ENCODE data around the gene TAX1BP3. TPM values are rescaled to one million over a fixed set of nuclear protein-coding genes. Genes with fewer than 3 reads are reported as not detected.

The TAX1BP3 gene
- polyA plus RNA-seq, 1 of the 3 experiments (the other 2 are of a cell fraction) = 192 TPM

DNA sequence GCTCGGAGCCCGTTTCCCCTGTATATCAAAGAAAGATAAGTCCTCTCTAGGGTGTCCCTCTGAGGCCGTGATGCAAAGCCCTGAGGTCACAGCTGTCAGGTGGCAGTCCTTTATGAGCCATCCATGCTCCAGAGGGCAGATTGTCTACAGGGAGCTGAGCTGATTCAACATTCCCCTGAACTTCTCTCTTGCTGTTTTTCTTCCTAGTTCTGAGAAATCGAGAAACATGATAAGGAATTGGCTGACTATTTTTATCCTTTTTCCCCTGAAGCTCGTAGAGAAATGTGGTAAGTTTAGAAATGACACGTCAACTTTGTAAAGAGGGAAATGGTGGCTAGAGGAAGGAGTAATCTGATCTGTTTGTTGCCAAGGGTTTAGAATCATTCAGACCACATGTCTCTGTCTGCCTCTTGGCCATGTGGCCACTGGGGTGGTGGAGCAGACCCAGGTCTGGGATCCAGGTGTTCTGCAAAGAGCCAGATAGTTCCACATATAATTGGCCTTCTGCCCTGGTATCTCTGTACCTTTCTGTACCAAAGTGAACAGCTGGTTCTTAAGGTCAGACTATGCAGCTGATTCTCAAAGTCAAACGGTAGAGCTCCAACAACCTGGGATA, 28.3 kb downstream of the TAX1BP3 start:
- no peak for DNase-seq
- Histone ChIP-seq H3K4me3 (ENCODE audit: low read depth in 2 of 2, low read length in 1 of 2) (no peak overlapping the region), H3K27me3 (ENCODE audit: insufficient read depth) (no peaks in the 10 kb centered on the region), H3K4me2 (no peak overlapping the region), H4K20me1 (ENCODE audit: insufficient read depth) (no peaks in the 10 kb centered on the region), H3F3A (replicated peaks; ENCODE audit: insufficient read depth) (no peaks in the 10 kb centered on the region), H3K27ac (ENCODE audit: low read depth in 2 of 2, low read length in 1 of 2) (peak overlapping the region in 1 of 2 experiments; percentile 23; a peak in 1 of 4 replicates), H3K9ac (no peak overlapping the region), H3K36me3 (replicated peaks in 1 of 2; ENCODE audit: control insufficient read depth in 1 of 2, insufficient read depth in 2 of 2, low read length in 1 of 2) (no peaks in the 10 kb centered on the region), H3K9me3 (no peaks in the 10 kb centered on the region), H3K79me2 (ENCODE audit: insufficient read depth) (peaks cover 9% of the 10 kb centered on the region), H2AFZ (ENCODE audit: low read depth) (no peak overlapping the region), H3K9me2 (no peaks in the 10 kb centered on the region), H3K4me1 (ENCODE audit: control insufficient read depth in 1 of 2, insufficient read depth in 2 of 2, low read depth in 1 of 2, low read length in 1 of 2) (peaks cover 0 to 4% of the 10 kb centered on the region in 2 experiments; a peak in 1 of 4 replicates)
- TF ChIP-seq RXRA (IDR thresholded peaks at IDR 0.05; ENCODE audit: borderline replicate concordance, low read depth) (no peak), TCF12 (IDR thresholded peaks at IDR 0.05) (peak; percentile 32; the same call in 1 of the 2 replicates)
- POLR2A ChIA-PET = no interaction called here
- 67% methylated on average over 7 of the region's 7 CpGs for WGBS (ENCODE audit: low lambda C conversion rate)
- CTCF ChIA-PET = interaction anchor here (1.5 kb wide), 1 partner anchor 42 kb away, joined by 3 read pairs; no protein-coding TSS in a partner anchor

DNA sequence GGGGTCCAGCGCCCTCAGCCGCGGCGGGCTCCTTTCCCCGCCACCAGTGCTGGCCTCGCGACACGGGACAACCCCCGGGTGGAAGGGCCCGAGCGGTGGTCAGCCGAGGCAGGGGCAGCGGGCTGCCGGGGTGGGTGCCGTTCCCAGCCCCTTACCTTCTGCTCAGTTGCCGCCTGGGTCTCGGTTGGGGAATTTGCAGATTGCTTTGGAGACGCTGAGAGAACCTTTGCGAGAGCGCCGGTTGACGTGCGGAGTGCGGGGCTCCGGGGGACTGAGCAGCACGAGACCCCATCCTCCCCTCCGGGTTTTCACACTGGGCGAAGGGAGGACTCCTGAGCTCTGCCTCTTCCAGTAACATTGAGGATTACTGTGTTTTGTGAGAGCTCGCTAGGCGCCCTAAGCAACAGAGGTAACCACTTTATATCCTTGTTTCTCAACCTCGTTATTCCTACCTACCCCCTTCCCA, 31.4 kb downstream of the TAX1BP3 start:
- Histone ChIP-seq H3K27ac (ENCODE audit: low read depth in 2 of 2, low read length in 1 of 2) (peak overlapping the region in 1 of 2 experiments; percentile 97; a peak in 3 of 4 replicates), H3K4me1 (ENCODE audit: control insufficient read depth in 1 of 2, insufficient read depth in 2 of 2, low read depth in 1 of 2, low read length in 1 of 2) (peaks cover 0 to 4% of the 10 kb centered on the region in 2 experiments; a peak in 1 of 4 replicates), H3K4me2 (peak overlapping the region; percentile 95), H3K79me2 (ENCODE audit: insufficient read depth) (peaks cover 37% of the 10 kb centered on the region), H3K9me3 (no peaks in the 10 kb centered on the region), H2AFZ (ENCODE audit: low read depth) (peak overlapping the region; percentile 95; the same call in 1 of the 2 replicates), H3K9me2 (no peaks in the 10 kb centered on the region), H3K9ac (peak overlapping the region; percentile 94), H3F3A (replicated peaks; ENCODE audit: insufficient read depth) (no peaks in the 10 kb centered on the region), H3K27me3 (ENCODE audit: insufficient read depth) (no peaks in the 10 kb centered on the region), H3K4me3 (ENCODE audit: low read depth in 2 of 2, low read length in 1 of 2) (peak overlapping the region; percentile 83 to 94), H3K36me3 (replicated peaks in 1 of 2; ENCODE audit: control insufficient read depth in 1 of 2, insufficient read depth in 2 of 2, low read length in 1 of 2) (no peaks in the 10 kb centered on the region), H4K20me1 (ENCODE audit: insufficient read depth) (no peaks in the 10 kb centered on the region)
- no peak for DNase-seq
- WGBS (ENCODE audit: low lambda C conversion rate) = 2% methylated on average over 14 of the region's 31 CpGs
- TF ChIP-seq ELF1 (IDR thresholded peaks at IDR 0.05) (peak; percentile 2; the same call in 1 of the 2 replicates), MXI1 (IDR thresholded peaks at IDR 0.05; ENCODE audit: low read depth, low read length) (0 out of 2 replicates have a peak, but pooled peaks have one; percentile 20), NFIC (IDR thresholded peaks at IDR 0.05; ENCODE audit: borderline replicate concordance) (no peak)
- ChIA-PET POLR2A (interaction anchor here (1.1 to 1.3 kb wide), 3 partner anchors 9 to 30 kb away, joined by 4 to 10 read pairs (median 5); partner anchors contain the start of gene TAX1BP3), CTCF (interaction anchor here (1.1 to 1.6 kb wide), 4 partner anchors 10 to 43 kb away, joined by 3 to 8 read pairs (median 4); no protein-coding TSS in a partner anchor)

DNA sequence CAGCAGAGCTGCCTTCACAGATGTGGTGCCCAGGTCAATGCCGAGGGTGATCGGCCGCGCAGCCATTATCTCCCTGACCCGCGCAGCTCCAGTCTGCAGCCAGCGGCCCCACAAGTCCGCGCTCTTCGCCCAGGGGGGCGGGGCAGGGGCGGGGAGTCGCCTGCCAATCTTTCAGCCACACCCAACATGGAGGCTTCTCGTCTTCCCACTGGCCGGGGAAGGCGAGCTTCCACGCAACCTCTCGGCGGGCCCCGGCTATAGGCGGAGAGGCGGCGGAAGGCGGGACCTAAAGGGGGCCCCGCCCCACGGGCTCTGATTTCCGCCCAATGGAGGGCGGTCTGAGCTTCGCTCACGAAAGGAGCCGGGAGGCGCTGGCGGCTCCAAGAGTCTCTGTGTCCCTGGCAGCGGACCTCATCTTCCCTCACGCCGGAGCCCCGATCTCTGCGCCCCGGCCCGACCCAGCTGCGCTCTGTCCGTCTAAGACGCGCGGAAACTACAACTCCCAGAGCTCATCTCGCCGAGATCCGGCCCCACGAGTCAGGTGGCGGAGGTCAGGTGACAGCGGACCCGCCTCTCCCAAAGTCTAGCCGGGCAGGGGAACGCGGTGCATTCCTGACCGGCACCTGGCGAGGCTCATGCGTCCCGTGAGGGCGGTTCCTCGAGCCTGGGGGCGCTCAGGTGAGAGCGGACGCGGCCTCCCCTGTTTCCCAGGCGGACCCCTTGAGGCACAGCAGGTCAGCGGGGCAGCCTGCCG, 32.0 kb downstream of the TAX1BP3 start, which contains the start of the genes CTNS and SHPK:
Gene CTNS (plus strand): TSS at position 607 of the 754 bp plus-strand sequence. CDS start 3,447 bp downstream, outside the sequence.
Gene SHPK (minus strand): TSS at position 97 of the 754 bp plus-strand sequence. CDS start 31 bp downstream, at position 66.
- ChIA-PET CTCF (interaction anchor here (1.0 to 1.6 kb wide), 4 partner anchors 9 to 42 kb away, joined by 3 to 5 read pairs (median 4); no protein-coding TSS in a partner anchor), POLR2A (interaction anchor here (0.7 to 1.3 kb wide), 5 partner anchors 9 to 506 kb away, joined by 3 to 10 read pairs (median 4); partner anchors contain the start of genes CYB5D2, TAX1BP3 and ZZEF1)
- H3K9me3 ChIP-seq = no peaks in the 10 kb centered on the region
- no peaks in the 10 kb centered on the region for H4K20me1 ChIP-seq (ENCODE audit: insufficient read depth)
- no peaks in the 10 kb centered on the region for H3K27me3 ChIP-seq (ENCODE audit: insufficient read depth)
- H2AFZ ChIP-seq (ENCODE audit: low read depth) = peak within 1 kb of the TSS; percentile 95
- peaks cover 0 to 4% of the 10 kb centered on the region in 2 experiments; a peak in 1 of 4 replicates for H3K4me1 ChIP-seq (ENCODE audit: control insufficient read depth in 1 of 2, insufficient read depth in 2 of 2, low read depth in 1 of 2, low read length in 1 of 2)
- peak; percentile 99 for DNase-seq
- under 1% methylated on average over 32 of the region's 68 CpGs for WGBS (ENCODE audit: low lambda C conversion rate)
- H3K27ac ChIP-seq (ENCODE audit: low read depth in 2 of 2, low read length in 1 of 2) = peak within 1 kb of the TSS; percentile 97 to 98
- no peaks in the 10 kb centered on the region for H3K36me3 ChIP-seq (replicated peaks in 1 of 2; ENCODE audit: control insufficient read depth in 1 of 2, insufficient read depth in 2 of 2, low read length in 1 of 2)
- no peaks in the 10 kb centered on the region for H3K9me2 ChIP-seq
- H3K4me3 ChIP-seq (ENCODE audit: low read depth in 2 of 2, low read length in 1 of 2) = peak within 1 kb of the TSS; percentile 83 to 94
- peaks cover 42% of the 10 kb centered on the region for H3K79me2 ChIP-seq (ENCODE audit: insufficient read depth)
- peak within 1 kb of the TSS; percentile 95 for H3K4me2 ChIP-seq
- no peaks in the 10 kb centered on the region for H3F3A ChIP-seq (replicated peaks; ENCODE audit: insufficient read depth)
- H3K9ac ChIP-seq = peak within 1 kb of the TSS; percentile 94
- TF ChIP-seq EP300 (IDR thresholded peaks at IDR 0.05; ENCODE audit: borderline replicate concordance in 1 of 2, low read depth in 1 of 2, low read length in 1 of 2) (no peak), RFX5 (IDR thresholded peaks at IDR 0.05; ENCODE audit: low read length) (peak; percentile 74), TCF12 (IDR thresholded peaks at IDR 0.05) (no peak), JUND (IDR thresholded peaks at IDR 0.05) (no peak), GABPA (IDR thresholded peaks at IDR 0.05; ENCODE audit: low read depth) (peak; percentile 81), POLR2AphosphoS5 (IDR thresholded peaks at IDR 0.05; ENCODE audit: low read depth, low read length) (peak; percentile 81), CHD2 (IDR thresholded peaks at IDR 0.05; ENCODE audit: low read length, partially characterized antibody) (peak; percentile 54), NFIC (IDR thresholded peaks at IDR 0.05; ENCODE audit: borderline replicate concordance) (no peak), SIN3A (IDR thresholded peaks at IDR 0.05; ENCODE audit: borderline replicate concordance, low read depth, low read length) (peak; percentile 91), TAF1 (IDR thresholded peaks at IDR 0.05; ENCODE audit: borderline replicate concordance, low read depth, low read length) (peak; percentile 93), SMC3 (IDR thresholded peaks at IDR 0.05; ENCODE audit: low read depth, low read length) (no peak)
- TF ChIP-seq, protein P1, sequence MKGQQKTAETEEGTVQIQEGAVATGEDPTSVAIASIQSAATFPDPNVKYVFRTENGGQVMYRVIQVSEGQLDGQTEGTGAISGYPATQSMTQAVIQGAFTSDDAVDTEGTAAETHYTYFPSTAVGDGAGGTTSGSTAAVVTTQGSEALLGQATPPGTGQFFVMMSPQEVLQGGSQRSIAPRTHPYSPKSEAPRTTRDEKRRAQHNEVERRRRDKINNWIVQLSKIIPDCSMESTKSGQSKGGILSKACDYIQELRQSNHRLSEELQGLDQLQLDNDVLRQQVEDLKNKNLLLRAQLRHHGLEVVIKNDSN (IDR thresholded peaks at IDR 0.05; ENCODE audit: borderline replicate concordance, low read depth) = peak; percentile 100
- TF ChIP-seq, protein P2, sequence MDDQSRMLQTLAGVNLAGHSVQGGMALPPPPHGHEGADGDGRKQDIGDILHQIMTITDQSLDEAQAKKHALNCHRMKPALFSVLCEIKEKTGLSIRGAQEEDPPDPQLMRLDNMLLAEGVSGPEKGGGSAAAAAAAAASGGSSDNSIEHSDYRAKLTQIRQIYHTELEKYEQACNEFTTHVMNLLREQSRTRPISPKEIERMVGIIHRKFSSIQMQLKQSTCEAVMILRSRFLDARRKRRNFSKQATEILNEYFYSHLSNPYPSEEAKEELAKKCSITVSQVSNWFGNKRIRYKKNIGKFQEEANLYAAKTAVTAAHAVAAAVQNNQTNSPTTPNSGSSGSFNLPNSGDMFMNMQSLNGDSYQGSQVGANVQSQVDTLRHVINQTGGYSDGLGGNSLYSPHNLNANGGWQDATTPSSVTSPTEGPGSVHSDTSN (IDR thresholded peaks at IDR 0.05) = peak; percentile 98
- TF ChIP-seq, protein P3, sequence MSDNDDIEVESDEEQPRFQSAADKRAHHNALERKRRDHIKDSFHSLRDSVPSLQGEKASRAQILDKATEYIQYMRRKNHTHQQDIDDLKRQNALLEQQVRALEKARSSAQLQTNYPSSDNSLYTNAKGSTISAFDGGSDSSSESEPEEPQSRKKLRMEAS (IDR thresholded peaks at IDR 0.05; ENCODE audit: low read depth) = peak; percentile 55; the same call in 1 of the 2 replicates
